GM19351 (cell line): ENCODE measurements around the gene TRIM28.

ENCODE experiments used
- ATAC-seq: cut with Tn5 transposase; IDR thresholded peaks from one replicate; pipeline ENCODE4 v1.9.1; 2021; ENCODE audit warnings: mild to moderate bottlenecking, moderate library complexity; ENCODE audit not compliant: unreplicated experiment

The TRIM28 gene

GRCh38 chr19:58559275-58560006 lies 15.6 kb downstream of the TRIM28 start:
- ATAC-seq: peak; percentile 29

- ATAC-seq: no peak
Measured at GRCh38 chr19:58560007-58560887, 16.4 kb downstream of the TRIM28 start.

GRCh38 chr19:58560921-58561320 lies 17.1 kb downstream of the TRIM28 start:
- ATAC-seq: no peak

- no peak for ATAC-seq
Measured at GRCh38 chr19:58561373-58562121, 17.7 kb downstream of the TRIM28 start.

- no peak for ATAC-seq
Measured at GRCh38 chr19:58562122-58563033, 18.5 kb downstream of the TRIM28 start.

- no peak for ATAC-seq
Measured at GRCh38 chr19:58563034-58563573, 19.2 kb downstream of the TRIM28 start.

GRCh38 chr19:58563823-58564222 lies 20.0 kb downstream of the TRIM28 start:
- ATAC-seq: no peak

- ATAC-seq: no peak
Measured at GRCh38 chr19:58566989-58567388, 23.1 kb downstream of the TRIM28 start.

- no peak for ATAC-seq
Measured at GRCh38 chr19:58568453-58569130, 24.7 kb downstream of the TRIM28 start.

GRCh38 chr19:58569191-58569942 lies 25.5 kb downstream of the TRIM28 start:
- ATAC-seq: no peak

GRCh38 chr19:58569943-58570670 lies 26.2 kb downstream of the TRIM28 start:
- ATAC-seq: no peak

- ATAC-seq: no peak
Measured at GRCh38 chr19:58570770-58571574, 27.1 kb downstream of the TRIM28 start.

- ATAC-seq: no peak
Measured at GRCh38 chr19:58571575-58571947, 27.7 kb downstream of the TRIM28 start.

GRCh38 chr19:58572026-58572817 lies 28.4 kb downstream of the TRIM28 start:
- ATAC-seq: no peak

GRCh38 chr19:58572818-58573657 lies 29.2 kb downstream of the TRIM28 start, which contains the start of gene MZF1:
Gene MZF1, minus strand, starts transcription at chr19:58573335. Its CDS starts 1,946 bp downstream, at chr19:58571389.
- peak; percentile 55 for ATAC-seq
